Measurements from ENCODE around the gene MAPK10. TPM values are rescaled to one million over a fixed set of nuclear protein-coding genes. Genes with fewer than 3 reads are reported as not detected.

MAPK10 gene
- total RNA-seq, 1 experiment from 2014 or later: 0.79 TPM

DNA sequence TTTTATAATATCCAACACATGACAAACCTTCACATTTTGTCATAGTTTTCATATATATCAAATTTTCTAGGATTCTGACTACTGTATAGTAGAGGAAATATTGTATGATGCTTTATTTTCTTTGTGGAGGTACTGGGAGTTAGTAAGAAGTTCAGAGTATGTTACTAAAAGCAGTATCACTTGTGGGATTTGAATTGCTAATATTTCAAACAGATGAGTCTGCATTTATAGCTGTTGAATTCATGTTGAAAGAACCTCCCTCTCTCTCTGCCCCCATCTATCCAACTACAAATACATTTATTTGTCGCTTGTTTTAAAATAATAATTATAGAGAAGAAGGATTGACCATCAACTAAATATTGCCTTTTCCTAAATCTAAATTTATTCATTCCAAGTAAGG, 29.8 kb upstream of the MAPK10 start:
- no peaks in the 10 kb centered on the region for H3K27me3 ChIP-seq (replicated peaks; ENCODE audit: control insufficient read depth, insufficient read depth, low read length)
- BruUV-seq (replicated peaks): no TSS peak
- ChIA-PET CTCF (no interaction called here), POLR2A (no interaction called here)
- H3K4me3 ChIP-seq (ENCODE audit: low read depth, low read length): no peak overlapping the region
- DNase-seq: no peak
- H3K9me3 ChIP-seq: no peaks in the 10 kb centered on the region
- TF ChIP-seq, protein P1, sequence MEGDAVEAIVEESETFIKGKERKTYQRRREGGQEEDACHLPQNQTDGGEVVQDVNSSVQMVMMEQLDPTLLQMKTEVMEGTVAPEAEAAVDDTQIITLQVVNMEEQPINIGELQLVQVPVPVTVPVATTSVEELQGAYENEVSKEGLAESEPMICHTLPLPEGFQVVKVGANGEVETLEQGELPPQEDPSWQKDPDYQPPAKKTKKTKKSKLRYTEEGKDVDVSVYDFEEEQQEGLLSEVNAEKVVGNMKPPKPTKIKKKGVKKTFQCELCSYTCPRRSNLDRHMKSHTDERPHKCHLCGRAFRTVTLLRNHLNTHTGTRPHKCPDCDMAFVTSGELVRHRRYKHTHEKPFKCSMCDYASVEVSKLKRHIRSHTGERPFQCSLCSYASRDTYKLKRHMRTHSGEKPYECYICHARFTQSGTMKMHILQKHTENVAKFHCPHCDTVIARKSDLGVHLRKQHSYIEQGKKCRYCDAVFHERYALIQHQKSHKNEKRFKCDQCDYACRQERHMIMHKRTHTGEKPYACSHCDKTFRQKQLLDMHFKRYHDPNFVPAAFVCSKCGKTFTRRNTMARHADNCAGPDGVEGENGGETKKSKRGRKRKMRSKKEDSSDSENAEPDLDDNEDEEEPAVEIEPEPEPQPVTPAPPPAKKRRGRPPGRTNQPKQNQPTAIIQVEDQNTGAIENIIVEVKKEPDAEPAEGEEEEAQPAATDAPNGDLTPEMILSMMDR (IDR thresholded peaks at IDR 0.05; ENCODE audit: insufficient read depth in 1 of 2, low read depth in 1 of 2, low read length in 1 of 2, severe bottlenecking in 1 of 2, unreplicated experiment in 1 of 2): no peak
- intact Hi-C loops (cut with micrococcal nuclease; ENCODE audit: unreplicated experiment): no loop called here
- Mint-ChIP-seq H3K4me1 (ENCODE audit: low read depth, unreplicated experiment) (no peaks in the 10 kb centered on the region), H3K4me3 (ENCODE audit: unreplicated experiment) (no peak overlapping the region), H3K9me3 (ENCODE audit: unreplicated experiment) (no peaks in the 10 kb centered on the region), H3K36me3 (ENCODE audit: insufficient read depth, unreplicated experiment) (no peaks in the 10 kb centered on the region), H3K27ac (ENCODE audit: unreplicated experiment) (no peak overlapping the region), H3K27me3 (ENCODE audit: insufficient read depth, unreplicated experiment) (peaks cover 4% of the 10 kb centered on the region)
- no peaks in the 10 kb centered on the region for H3K36me3 ChIP-seq (ENCODE audit: control insufficient read depth, insufficient read depth, low read length)
- no peaks in the 10 kb centered on the region for H3K4me1 ChIP-seq

DNA sequence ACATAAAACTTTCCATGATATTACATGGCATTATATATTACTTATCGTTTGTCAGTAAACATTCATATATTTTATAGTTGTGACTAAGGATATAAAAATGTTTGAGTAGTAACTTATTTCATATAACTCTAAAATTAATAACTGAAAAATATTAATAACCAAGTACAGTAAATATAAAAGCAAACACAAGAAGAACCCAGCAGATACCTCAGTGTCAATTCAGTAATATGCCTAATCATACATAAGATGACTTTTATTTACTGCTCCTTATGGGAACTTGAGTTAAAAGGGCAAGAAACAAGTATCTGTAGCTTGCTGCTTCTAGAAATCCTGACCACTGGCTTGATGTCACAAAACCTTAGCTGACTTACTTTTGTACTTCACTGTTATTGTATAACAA, 28.4 kb upstream of the MAPK10 start:
- no peak overlapping the region for H3K27ac Mint-ChIP-seq (ENCODE audit: unreplicated experiment)
- peaks cover 7% of the 10 kb centered on the region for H3K27me3 Mint-ChIP-seq (ENCODE audit: insufficient read depth, unreplicated experiment)
- no TSS peak for BruUV-seq (replicated peaks)

DNA sequence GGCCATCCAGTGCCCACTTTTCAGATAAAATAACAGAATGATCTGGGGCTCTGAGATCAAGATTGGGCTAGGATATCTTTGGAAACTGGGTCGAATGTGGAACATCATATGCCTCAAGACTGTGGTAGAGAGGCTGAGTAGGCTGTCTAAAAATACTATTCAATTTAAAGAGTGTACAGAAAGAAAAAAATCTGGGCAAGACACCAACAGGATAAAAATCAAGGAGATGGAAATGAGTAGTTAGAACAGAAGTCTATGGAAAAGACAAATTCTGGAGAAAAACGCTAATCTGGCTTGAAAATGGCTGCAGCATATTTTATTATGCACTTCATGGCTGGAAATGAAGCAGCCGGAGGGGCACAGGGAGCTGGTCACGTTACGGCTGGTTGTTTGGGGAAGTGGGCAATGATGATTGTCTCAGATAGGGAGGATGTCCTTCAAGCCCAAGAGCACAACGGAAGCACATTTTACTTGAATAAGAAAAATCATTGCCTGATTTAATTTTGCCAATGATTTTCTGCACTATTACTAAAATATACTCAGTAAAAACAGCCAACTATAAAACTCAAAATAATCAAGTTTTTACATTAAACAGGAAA, 27.1 kb upstream of the MAPK10 start:
- TF ChIP-seq, protein P1 (IDR thresholded peaks at IDR 0.05; ENCODE audit: insufficient read depth in 1 of 2, low read depth in 1 of 2, low read length in 1 of 2, severe bottlenecking in 1 of 2, unreplicated experiment in 1 of 2): no peak

More for the DNA sequence above, 28.4 kb upstream of the MAPK10 start:
- ChIA-PET CTCF (no interaction called here), POLR2A (no interaction called here)
- no peaks in the 10 kb centered on the region for H3K9me3 ChIP-seq
- H3K4me3 ChIP-seq (ENCODE audit: low read depth, low read length): no peak overlapping the region
- no peaks in the 10 kb centered on the region for H3K36me3 ChIP-seq (ENCODE audit: control insufficient read depth, insufficient read depth, low read length)
- TF ChIP-seq, protein P1 (IDR thresholded peaks at IDR 0.05; ENCODE audit: insufficient read depth in 1 of 2, low read depth in 1 of 2, low read length in 1 of 2, severe bottlenecking in 1 of 2, unreplicated experiment in 1 of 2): no peak
- intact Hi-C loops (cut with micrococcal nuclease; ENCODE audit: unreplicated experiment): no loop called here
- no peaks in the 10 kb centered on the region for H3K9me3 Mint-ChIP-seq (ENCODE audit: unreplicated experiment)
- no peaks in the 10 kb centered on the region for H3K4me1 ChIP-seq
- H3K36me3 Mint-ChIP-seq (ENCODE audit: insufficient read depth, unreplicated experiment): no peaks in the 10 kb centered on the region
- no peaks in the 10 kb centered on the region for H3K4me1 Mint-ChIP-seq (ENCODE audit: low read depth, unreplicated experiment)
- no peak for DNase-seq
- no peak overlapping the region for H3K4me3 Mint-ChIP-seq (ENCODE audit: unreplicated experiment)
- H3K27me3 ChIP-seq (replicated peaks; ENCODE audit: control insufficient read depth, insufficient read depth, low read length): no peaks in the 10 kb centered on the region; the same call in 1 of the 2 replicates

More for the DNA sequence above, 27.1 kb upstream of the MAPK10 start:
- H3K27ac Mint-ChIP-seq (ENCODE audit: unreplicated experiment): no peak overlapping the region
- H3K27me3 Mint-ChIP-seq (ENCODE audit: insufficient read depth, unreplicated experiment): peaks cover 7% of the 10 kb centered on the region
- no peaks in the 10 kb centered on the region for H3K36me3 Mint-ChIP-seq (ENCODE audit: insufficient read depth, unreplicated experiment)
- no peaks in the 10 kb centered on the region for H3K4me1 ChIP-seq
- CTCF ChIA-PET: no interaction called here
- no peaks in the 10 kb centered on the region for H3K9me3 ChIP-seq
- no peak overlapping the region for H3K4me3 Mint-ChIP-seq (ENCODE audit: unreplicated experiment)
- BruUV-seq (replicated peaks): no TSS peak
- H3K4me1 Mint-ChIP-seq (ENCODE audit: low read depth, unreplicated experiment): no peaks in the 10 kb centered on the region
- POLR2A ChIA-PET: no interaction called here
- no peaks in the 10 kb centered on the region for H3K9me3 Mint-ChIP-seq (ENCODE audit: unreplicated experiment)
- DNase-seq: no peak
- intact Hi-C loops (cut with micrococcal nuclease; ENCODE audit: unreplicated experiment): no loop called here
- H3K27me3 ChIP-seq (replicated peaks; ENCODE audit: control insufficient read depth, insufficient read depth, low read length): no peaks in the 10 kb centered on the region; the same call in 1 of the 2 replicates
- no peak overlapping the region for H3K4me3 ChIP-seq (ENCODE audit: low read depth, low read length)
- H3K36me3 ChIP-seq (ENCODE audit: control insufficient read depth, insufficient read depth, low read length): no peaks in the 10 kb centered on the region
